IPS-18c (cell line): ENCODE data around the gene CNDP1.

Experiments
- H3K4me3 ChIP-seq: 2 replicates; pipeline ENCODE4 v1.7.0; 2013; ENCODE audit warnings: low read depth, mild to moderate bottlenecking, low read length, moderate library complexity; ENCODE audit not compliant: insufficient read depth
- H3K9me3 ChIP-seq: one replicate; pipeline ENCODE4 v1.6.1; 2013; ENCODE audit warnings: mild to moderate bottlenecking, low read length, moderate library complexity; ENCODE audit not compliant: control insufficient read depth, insufficient read depth

CNDP1 gene, protein sequence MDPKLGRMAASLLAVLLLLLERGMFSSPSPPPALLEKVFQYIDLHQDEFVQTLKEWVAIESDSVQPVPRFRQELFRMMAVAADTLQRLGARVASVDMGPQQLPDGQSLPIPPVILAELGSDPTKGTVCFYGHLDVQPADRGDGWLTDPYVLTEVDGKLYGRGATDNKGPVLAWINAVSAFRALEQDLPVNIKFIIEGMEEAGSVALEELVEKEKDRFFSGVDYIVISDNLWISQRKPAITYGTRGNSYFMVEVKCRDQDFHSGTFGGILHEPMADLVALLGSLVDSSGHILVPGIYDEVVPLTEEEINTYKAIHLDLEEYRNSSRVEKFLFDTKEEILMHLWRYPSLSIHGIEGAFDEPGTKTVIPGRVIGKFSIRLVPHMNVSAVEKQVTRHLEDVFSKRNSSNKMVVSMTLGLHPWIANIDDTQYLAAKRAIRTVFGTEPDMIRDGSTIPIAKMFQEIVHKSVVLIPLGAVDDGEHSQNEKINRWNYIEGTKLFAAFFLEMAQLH

GRCh38 chr18:74534150-74534969, at the start of gene CNDP1:
Gene CNDP1, plus strand, starts transcription at chr18:74534500. Its CDS starts 168 bp downstream, at chr18:74534668.
- Histone ChIP-seq H3K4me3 (no peak within 1 kb of the TSS), H3K9me3 (no peaks in the 10 kb centered on the region)

- H3K4me3 ChIP-seq: no peak overlapping the region
- H3K9me3 ChIP-seq: no peaks in the 10 kb centered on the region
Observed at GRCh38 chr18:74486119-74486849, 48.0 kb upstream of the CNDP1 start.

GRCh38 chr18:74488354-74488753, 45.9 kb upstream of the CNDP1 start:
- no peak overlapping the region for H3K4me3 ChIP-seq
- no peaks in the 10 kb centered on the region for H3K9me3 ChIP-seq

DNA sequence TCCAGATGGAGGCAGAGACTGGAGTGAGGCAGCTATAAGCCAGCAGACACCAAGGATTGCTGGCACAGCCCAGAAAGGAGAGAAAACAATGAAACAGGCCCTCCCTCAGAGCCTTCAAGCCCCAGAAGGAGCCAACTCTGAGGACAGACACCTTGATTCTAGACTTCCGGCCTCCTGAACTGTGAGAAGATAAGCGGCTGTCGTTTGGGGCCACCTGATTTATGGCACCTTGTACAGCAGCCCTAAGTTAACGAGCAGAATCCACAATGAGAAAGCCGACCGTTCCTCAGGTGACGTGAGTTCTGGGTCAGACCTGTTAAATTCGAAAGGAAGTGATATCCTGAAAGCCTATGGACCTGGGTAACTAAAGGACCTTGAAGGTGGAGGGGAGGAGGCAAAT, 45.4 kb upstream of the CNDP1 start:
- H3K4me3 ChIP-seq: no peak overlapping the region
- no peaks in the 10 kb centered on the region for H3K9me3 ChIP-seq

DNA sequence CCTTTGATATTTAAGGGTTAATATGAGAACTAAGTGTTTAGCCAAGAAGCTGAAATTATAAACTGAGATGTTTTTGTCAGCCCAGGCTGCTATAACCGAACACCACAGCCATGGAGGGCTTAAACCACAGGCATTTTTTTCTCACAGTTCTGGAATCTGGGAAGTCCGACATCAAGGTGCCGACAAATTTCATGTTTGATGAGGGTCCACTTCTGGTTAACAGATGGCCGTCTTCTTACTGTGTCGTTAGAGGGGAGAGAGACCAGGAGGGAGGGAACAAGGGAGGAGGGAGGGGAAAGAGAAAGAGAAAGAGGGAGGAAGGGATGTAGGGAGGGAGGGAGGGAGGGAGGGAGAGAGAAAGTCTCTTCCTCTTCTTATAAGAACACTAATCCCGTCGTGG, 44.6 kb upstream of the CNDP1 start:
- no peak overlapping the region for H3K4me3 ChIP-seq
- no peaks in the 10 kb centered on the region for H3K9me3 ChIP-seq

DNA sequence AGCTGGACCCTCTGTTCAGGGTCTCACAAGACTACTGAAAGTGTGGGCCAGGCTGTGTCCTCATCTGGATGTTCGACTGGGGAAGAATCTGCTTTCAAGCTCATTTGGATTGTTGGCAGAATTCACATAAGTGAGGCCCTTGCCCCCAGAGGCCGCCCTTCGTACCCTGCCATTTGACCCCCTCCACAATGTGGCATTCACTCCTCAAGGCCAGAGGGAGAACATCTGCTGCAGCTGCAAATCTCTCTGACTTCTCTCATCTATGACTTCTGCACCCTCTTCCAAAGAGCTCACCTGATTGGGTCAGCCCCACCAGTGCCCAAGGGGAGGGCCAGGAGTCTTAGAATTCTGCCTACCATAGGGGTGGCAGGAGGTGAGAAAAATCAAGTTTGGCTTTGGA, 42.0 kb upstream of the CNDP1 start:
- no peak overlapping the region for H3K4me3 ChIP-seq
- H3K9me3 ChIP-seq: no peaks in the 10 kb centered on the region

DNA sequence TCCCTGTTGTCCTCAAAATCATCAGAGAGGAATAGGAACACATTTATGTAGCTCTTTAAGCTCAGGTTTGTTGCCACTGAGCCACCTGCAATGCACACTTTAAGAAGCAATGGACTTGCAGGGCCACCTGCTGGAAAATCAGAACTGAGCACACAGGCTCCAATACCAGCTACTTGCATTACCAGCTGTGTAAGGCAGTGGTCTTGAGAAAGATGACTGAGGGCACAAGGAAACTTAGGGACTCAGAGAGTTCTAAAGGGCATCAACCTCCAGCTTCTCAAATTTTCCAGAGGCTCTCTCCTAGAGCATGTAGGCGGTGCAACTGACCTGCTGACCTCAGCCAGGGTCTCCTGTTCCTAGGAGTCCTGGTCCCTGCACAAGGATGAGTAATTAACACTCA, 40.6 kb upstream of the CNDP1 start:
- H3K4me3 ChIP-seq: no peak overlapping the region
- no peaks in the 10 kb centered on the region for H3K9me3 ChIP-seq

DNA sequence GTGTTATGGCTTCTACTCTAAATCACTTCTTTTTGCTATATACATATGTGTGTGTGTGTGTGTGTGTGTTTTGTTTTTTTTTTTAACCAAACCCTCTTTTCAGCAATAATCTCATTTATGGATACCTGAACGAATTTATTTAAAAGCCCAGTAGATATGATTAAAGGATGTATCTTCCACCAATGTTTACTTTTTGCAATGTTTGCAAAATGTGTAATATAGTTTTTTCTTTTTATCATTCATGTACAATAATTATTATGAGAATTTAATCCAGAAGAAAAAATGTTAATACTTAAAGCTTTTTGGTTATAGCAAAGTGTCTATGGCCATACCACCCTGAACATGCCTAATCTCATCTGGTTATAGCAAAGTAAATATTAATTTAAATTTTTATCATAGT, 39.8 kb upstream of the CNDP1 start:
- H3K4me3 ChIP-seq: no peak overlapping the region

DNA sequence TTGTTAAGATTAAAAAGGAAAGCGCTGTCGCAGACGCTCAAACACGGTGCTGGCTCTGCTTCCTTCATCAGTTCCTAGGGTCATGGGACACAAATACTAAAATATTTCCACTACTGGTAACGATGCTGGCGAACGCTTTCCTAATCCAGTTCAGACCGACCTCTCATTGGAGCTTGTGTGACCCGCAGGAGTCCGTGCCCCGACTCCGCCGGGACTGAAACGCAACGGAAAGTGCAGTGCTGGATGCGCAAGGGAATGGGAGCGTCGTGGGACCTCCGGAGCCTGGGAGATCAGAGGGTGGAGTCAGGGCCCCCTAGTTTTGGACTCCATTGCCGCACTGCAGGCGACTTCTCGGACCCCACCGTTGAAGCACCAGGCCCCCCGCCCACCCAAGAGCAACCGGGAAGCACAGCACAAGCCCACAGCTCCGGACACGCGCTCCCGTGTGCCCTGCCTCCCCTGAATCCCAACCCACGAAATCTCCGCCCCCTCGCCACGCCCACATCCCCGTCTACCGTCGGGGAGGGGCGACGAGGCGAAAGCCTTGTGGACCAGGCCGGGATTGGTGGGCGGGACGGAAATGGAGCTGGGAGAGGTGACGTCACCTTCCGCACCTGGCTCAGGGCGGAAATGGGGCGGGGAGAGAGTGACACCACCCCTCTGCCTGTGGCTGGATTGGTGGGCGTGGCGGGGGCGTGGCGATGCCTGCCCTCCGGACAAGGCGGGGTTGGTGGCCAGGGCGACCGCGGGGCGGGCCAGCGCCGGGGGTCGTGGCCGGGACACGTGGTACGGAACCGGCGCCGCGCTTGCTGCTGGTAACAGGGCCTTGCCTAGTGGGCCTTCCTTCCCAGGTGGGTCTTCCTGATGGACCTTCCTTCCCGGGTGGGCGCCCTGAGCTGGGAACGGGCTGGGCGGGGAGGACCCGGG, 38.5 kb upstream of the CNDP1 start, which contains the start of gene CNDP2:
TSS of gene CNDP2 (plus strand) at position 783 of the 927 bp plus-strand sequence. CDS start 3,611 bp downstream, outside the sequence.
- H3K9me3 ChIP-seq: no peaks in the 10 kb centered on the region
- H3K4me3 ChIP-seq: peak within 1 kb of the TSS; percentile 94

More for the DNA sequence above, 39.8 kb upstream of the CNDP1 start:
- no peaks in the 10 kb centered on the region for H3K9me3 ChIP-seq

DNA sequence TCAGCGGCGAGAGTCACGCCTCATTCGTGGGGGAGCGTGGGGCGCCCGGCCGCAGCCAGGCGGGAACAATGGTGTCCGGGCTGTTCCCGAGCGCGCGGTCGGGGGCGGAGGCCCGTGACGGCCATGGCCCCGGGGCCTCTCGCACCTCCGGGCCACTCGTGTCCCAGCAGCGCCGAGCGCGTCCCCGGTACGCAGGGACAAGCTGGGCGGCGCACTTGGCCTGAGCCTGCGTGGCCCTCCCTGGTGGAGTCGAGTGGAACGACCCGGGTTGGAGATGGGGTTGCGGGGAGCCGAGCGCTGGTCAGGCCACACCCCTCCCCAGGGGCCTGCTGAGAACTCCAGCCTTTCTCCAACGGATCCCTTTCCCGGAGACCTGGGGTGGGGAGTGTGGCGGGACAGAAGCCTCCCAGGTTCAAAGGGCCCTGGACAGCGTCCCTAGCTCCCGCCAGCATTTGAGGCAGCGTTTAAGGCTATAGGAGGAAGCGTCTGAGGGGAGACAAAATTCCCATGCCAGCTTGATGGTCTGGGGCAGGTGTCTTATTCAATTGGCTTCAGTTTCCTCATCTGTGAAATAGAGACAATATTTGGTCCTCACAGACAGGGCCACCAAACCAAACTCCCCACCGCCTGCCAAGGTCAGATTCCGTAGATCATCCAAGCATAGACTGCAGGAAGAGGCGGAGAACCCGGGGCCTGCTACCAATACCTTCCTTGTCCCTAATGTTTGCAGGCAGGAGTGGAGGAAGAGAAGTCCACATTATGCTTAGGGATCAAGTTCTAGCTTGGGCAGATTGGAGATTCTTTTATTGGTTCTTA, 37.6 kb upstream of the CNDP1 start:
- Histone ChIP-seq H3K9me3 (no peaks in the 10 kb centered on the region), H3K4me3 (peak overlapping the region; percentile 89)

DNA sequence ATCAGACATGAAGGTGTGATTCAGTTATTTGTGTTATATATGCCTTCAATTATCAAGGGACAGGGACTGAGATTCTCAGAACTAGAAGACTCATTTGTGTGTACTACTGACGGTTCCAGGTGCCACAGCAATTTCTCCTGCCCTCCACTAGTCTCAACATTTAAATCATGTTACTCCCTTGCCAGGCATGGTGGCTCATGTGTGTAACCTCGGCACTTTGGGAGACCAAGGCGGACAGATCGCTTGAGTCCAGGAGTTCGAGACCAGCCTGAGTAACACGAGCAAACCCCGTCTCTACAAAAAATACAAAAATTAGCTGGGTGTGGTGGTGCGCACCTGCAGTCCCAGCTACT, 37.0 kb upstream of the CNDP1 start:
- Histone ChIP-seq H3K4me3 (peak overlapping the region; percentile 89), H3K9me3 (no peaks in the 10 kb centered on the region)

DNA sequence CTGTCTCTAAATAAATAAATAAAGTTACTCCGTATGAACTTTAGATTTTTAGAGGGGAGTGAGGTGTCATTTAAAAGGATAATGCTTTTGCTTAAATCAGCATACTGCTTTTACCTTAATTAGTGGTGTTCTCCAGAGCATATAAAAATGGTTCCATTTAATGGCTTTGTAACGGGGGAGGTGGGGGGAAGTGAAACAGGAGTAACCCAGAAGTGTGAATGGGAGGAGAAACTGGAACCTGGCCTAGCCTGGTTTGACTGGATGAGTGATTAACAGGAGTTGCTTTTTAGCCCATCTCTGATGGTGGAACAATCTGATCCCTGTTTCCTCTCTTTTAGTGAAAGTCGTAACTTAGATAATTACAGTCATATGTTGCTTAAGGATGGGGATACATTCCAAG, 36.5 kb upstream of the CNDP1 start:
- Histone ChIP-seq H3K4me3 (no peak overlapping the region), H3K9me3 (no peaks in the 10 kb centered on the region)

DNA sequence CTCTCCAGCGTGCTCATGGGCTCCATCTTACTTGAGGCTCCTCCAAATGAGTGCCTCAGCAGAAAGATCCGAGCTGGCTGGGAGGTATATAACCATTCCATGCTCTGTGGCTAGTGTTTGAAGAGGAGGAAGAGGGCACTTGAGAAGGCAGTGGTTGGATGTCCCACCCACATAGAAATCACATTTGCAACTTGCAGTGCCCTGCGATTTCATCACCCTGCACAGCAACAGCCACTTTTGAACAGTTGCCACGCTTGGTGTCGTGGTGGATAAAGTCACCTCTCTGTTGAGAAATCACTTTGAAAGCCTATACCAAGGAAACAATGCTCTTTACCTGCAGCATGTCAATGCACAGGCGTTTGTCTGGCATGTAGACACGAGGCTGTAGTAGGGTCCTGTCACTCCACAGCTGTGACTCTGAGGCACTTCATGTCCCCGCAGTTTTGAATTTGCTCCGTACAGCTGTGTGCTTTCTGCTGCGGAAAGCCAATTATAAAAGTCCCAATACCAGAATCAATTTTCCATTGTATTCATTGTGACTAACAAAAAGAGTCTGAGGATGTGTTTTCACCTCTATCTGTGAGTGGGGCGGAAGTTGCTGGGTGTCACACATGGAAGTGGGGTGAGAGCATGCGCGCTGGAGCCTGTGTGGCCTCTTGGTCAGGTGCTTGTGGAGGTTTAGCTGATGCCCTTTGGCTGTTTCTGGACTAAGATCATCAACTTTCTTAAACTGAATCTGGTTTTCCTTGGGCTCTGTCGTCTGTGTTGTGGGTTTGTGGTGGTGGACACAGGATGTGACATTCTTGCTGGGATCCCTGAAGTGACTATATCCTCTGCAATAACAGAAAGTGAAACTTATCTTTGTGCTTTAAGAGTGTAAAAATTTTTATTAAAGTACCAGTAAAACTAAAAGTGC, 35.3 kb upstream of the CNDP1 start:
- no peak overlapping the region for H3K4me3 ChIP-seq
- no peaks in the 10 kb centered on the region for H3K9me3 ChIP-seq

DNA sequence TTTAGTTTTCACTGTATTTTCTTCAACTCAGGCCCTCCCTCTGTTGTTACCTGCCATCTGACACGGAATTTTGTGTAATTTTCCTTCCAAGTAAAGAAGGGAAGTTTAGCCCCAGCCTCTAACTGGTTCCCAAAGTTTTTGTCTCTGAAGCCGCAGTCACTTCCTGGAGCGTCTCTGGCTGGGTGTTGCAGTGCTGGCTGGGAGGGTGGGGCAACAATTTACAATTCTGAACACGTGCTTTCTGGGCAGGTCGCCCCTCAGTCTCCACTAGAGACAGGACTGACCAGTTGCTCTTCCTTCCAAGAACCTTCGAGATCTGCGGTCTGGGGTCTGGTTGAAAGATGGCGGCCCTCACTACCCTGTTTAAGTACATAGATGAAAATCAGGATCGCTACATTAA, 34.7 kb upstream of the CNDP1 start:
- Histone ChIP-seq H3K4me3 (no peak overlapping the region), H3K9me3 (no peaks in the 10 kb centered on the region)

GRCh38 chr18:74500372-74500771, 33.9 kb upstream of the CNDP1 start:
- H3K4me3 ChIP-seq: no peak overlapping the region
- no peaks in the 10 kb centered on the region for H3K9me3 ChIP-seq
